K562 (cell line): Measurements from ENCODE around the gene SGK1.

Experiments used
- BRCA1 ChIP-seq, 2 experiments: fragments of 450-650 bp in 1 of 2; sonication (generic) in 1 of 2; formaldehyde crosslinking in 1 of 2; IDR thresholded peaks; 2 replicates each; pipeline versions ENCODE4 v1.5.0 to v1.6.1; 2017 to 2020; ENCODE audit warnings: mild to moderate bottlenecking in 1 of 2, missing genetic modification reagents in 1 of 2
- CTCF ChIP-seq, 3 experiments: IDR thresholded peaks in 2 of 3; conservative IDR thresholded peaks in 1 of 3; 2 replicates each; pipeline ENCODE4 v1.5.1; 2011 to 2012; ENCODE audit warnings: low read length in 3 of 3, mild to moderate bottlenecking in 3 of 3, control low read depth in 2 of 3, improper control_type of control experiment in 1 of 3, inconsistent platforms in 1 of 3, low read depth in 1 of 3, mixed read lengths in 1 of 3, moderate library complexity in 1 of 3; ENCODE audit not compliant: insufficient read depth in 2 of 3
- EGR1 ChIP-seq: fragments of 450-650 bp; conservative IDR thresholded peaks from 2 replicates; pipeline ENCODE4 v1.6.1; 2017; ENCODE audit warnings: mild to moderate bottlenecking
- EP300 ChIP-seq: IDR thresholded peaks from 2 replicates; pipeline ENCODE4 v1.6.1; 2012; ENCODE audit warnings: low read length, improper control_type of control experiment
- ETV6 ChIP-seq, 3 experiments: fragments of 150-350 bp in 1 of 3; sonication (generic) in 1 of 3; formaldehyde crosslinking in 1 of 3; IDR thresholded peaks; 2 replicates each; pipeline versions ENCODE4 v1.6.1 to v1.8.0; 2014 to 2022; ENCODE audit warnings: borderline replicate concordance in 2 of 3, low read depth in 2 of 3, antibody characterized with exemption in 1 of 3, low read length in 1 of 3, mild to moderate bottlenecking in 1 of 3, missing genetic modification reagents in 1 of 3
- FOXA1 ChIP-seq: fragments of 450-650 bp; IDR thresholded peaks from 2 replicates; pipeline ENCODE4 v1.6.1; 2016; ENCODE audit warnings: mild to moderate bottlenecking, borderline replicate concordance
- MXI1 ChIP-seq: IDR thresholded peaks from 2 replicates; pipeline ENCODE4 v1.6.1; 2011; ENCODE audit warnings: low read depth, mild to moderate bottlenecking, improper control_type of control experiment, low read length
- POLR2AphosphoS2 ChIP-seq: IDR thresholded peaks from 2 replicates; pipeline ENCODE4 v1.6.1; 2012; ENCODE audit warnings: low read length, improper control_type of control experiment
- RAD21 ChIP-seq, 2 experiments: fragments of 250-450 bp in 1 of 2; fragments of 450-650 bp in 1 of 2; sonication (Bioruptor Pico) in 1 of 2; formaldehyde crosslinking in 1 of 2; IDR thresholded peaks in 1 of 2; conservative IDR thresholded peaks in 1 of 2; 2 replicates each; pipeline versions ENCODE4 v1.4.0 to v1.8.0; 2020 to 2022; ENCODE audit warnings: mild to moderate bottlenecking in 2 of 2, moderate library complexity in 1 of 2
- RAD51 ChIP-seq: fragments of 450-650 bp; IDR thresholded peaks from 2 replicates; pipeline ENCODE4 v1.7.1; 2016; ENCODE audit warnings: low read depth, mild to moderate bottlenecking, borderline replicate concordance
- RBM34 ChIP-seq: fragments of 200-400 bp; formaldehyde crosslinking; IDR thresholded peaks from 2 replicates; pipeline ENCODE4 v1.6.1; 2018; ENCODE audit warnings: low read length, borderline replicate concordance; ENCODE audit not compliant: insufficient read depth
- RNF2 ChIP-seq: sonication (generic); IDR thresholded peaks from 2 replicates; pipeline ENCODE4 v1.6.1; 2016
- TF ChIP-seq, protein P1 (sequence below): IDR thresholded peaks from 2 replicates; pipeline ENCODE4 v1.6.1; 2016; ENCODE audit warnings: missing genetic modification characterization, missing compliant biosample characterization

DNA sequence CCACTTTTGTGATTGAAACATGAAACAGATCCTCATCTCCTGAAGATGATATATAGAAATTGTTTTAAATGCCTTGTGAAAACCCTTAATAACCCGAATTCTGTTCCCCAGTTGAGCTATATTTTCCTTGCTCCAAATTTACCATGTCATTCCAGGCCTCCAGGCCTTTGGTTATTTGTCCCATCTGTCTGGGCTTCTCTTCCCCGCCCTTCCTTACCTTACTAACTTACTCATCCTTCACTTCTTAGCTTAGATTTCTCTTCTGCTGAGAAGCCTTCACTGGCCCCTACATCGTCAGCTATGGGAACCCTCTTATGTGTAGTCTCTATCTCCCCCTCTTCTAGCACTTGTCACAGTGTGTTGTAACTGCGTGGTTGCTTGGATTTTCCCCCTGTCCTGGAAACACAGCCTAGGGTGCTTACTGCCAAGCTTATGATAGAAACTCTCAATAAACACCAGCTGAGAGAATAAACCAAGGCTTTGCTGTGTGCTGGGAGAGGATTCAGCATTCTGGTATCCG, 68.6 kb downstream of the SGK1 start:
- TF ChIP-seq CTCF (IDR thresholded peaks at IDR 0.05 in 2 of 3, conservative IDR thresholded peaks at IDR 0.05 in 1 of 3; ENCODE audit: insufficient read depth in 2 of 3, low read depth in 1 of 3, low read length in 3 of 3), result no peak
- no peak for TF ChIP-seq BRCA1 (IDR thresholded peaks at IDR 0.05)
- no peak for TF ChIP-seq BRCA1 (CRISPR knock-in tag; IDR thresholded peaks at IDR 0.05)
- TF ChIP-seq RAD21 (CRISPR knock-in tag; conservative IDR thresholded peaks at IDR 0.05 in 1 of 2, IDR thresholded peaks at IDR 0.05 in 1 of 2), result no peak
- TF ChIP-seq EGR1, result no peak
- no peak for TF ChIP-seq MXI1
- TF ChIP-seq, protein P1, sequence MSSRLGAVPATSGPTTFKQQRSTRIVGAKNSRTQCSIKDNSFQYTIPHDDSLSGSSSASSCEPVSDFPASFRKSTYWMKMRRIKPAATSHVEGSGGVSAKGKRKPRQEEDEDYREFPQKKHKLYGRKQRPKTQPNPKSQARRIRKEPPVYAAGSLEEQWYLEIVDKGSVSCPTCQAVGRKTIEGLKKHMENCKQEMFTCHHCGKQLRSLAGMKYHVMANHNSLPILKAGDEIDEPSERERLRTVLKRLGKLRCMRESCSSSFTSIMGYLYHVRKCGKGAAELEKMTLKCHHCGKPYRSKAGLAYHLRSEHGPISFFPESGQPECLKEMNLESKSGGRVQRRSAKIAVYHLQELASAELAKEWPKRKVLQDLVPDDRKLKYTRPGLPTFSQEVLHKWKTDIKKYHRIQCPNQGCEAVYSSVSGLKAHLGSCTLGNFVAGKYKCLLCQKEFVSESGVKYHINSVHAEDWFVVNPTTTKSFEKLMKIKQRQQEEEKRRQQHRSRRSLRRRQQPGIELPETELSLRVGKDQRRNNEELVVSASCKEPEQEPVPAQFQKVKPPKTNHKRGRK (tag), result no peak
- no peak for TF ChIP-seq EP300
- TF ChIP-seq POLR2AphosphoS2, result no peak
- no peak for TF ChIP-seq FOXA1
- no peak for TF ChIP-seq RBM34
- TF ChIP-seq RAD51, result no peak
- no peak for TF ChIP-seq ETV6 (IDR thresholded peaks at IDR 0.05; ENCODE audit: borderline replicate concordance in 1 of 2, low read depth in 2 of 2, low read length in 1 of 2)
- TF ChIP-seq ETV6 (CRISPR knock-in tag; IDR thresholded peaks at IDR 0.05; ENCODE audit: borderline replicate concordance), result no peak
- no peak for TF ChIP-seq RNF2
